HepG2 (cell line): ENCODE results near the gene KIF26B. TPM values are rescaled to one million over a fixed set of nuclear protein-coding genes. Genes with fewer than 3 reads are reported as not detected.

Experiments
- ATAC-seq: fragments of 200-7000 bp; cut with Tn5 transposase; 3 replicates; pipeline ENCODE4 v1.9.1; 2020; ENCODE audit warnings: mild to moderate bottlenecking, moderate library complexity
- BruUV-seq: library from RNA; stranded (reverse); fragments of 400-500 nt; replicated peaks from 2 replicates; lab custom pipeline; 2021; lab: Mats Ljungman, UMichigan
- CTCF ChIA-PET: fragments of 300-600 bp; formaldehyde crosslinking; extraction: SDS; loops from one replicate; lab custom pipeline; 2021; ENCODE audit warnings: low total read pairs, inconsistent platforms, low intra/inter-chr PET ratio; lab: Yijun Ruan, JAX
- POLR2A ChIA-PET: fragments of 350-600 bp; sonication (Branson Sonifier 250); formaldehyde crosslinking; loops from one replicate; lab custom pipeline; 2020; ENCODE audit warnings: antibody characterized with exemption, inconsistent platforms; lab: Yijun Ruan, JAX
- DNase-seq: peaks from one replicate; pipeline ENCODE4 v3.0.0-alpha.2; 2015; ENCODE audit warnings: low spot score
- FAIRE-seq: peaks from 3 replicates; lab custom pipeline; 2011; peaks lifted over from hg19 to GRCh38; lab: Jason Lieb, UNC
- H2AFZ ChIP-seq: one replicate; pipeline ENCODE4 v1.6.1; 2011; ENCODE audit warnings: low read length, inconsistent platforms
- H3K27ac ChIP-seq: fragments of 300-600 bp; 3 replicates; pipeline ENCODE4 v1.8.0; 2011; ENCODE audit warnings: mixed run types, mild to moderate bottlenecking, mixed read lengths, low read length, inconsistent platforms; ENCODE audit not compliant: insufficient read depth; ENCODE audit errors: extremely low read length
- H3K27me3 ChIP-seq, 2 experiments: fragments of 200-600 bp in 1 of 2; 2 replicates in 1 of 2; 3 replicates in 1 of 2; pipeline versions ENCODE4 v1.6.0 to v1.8.0; 2011; ENCODE audit warnings: low read length in 2 of 2, mild to moderate bottlenecking in 2 of 2, moderate library complexity in 2 of 2, inconsistent platforms in 1 of 2; ENCODE audit not compliant: insufficient read depth in 2 of 2, control insufficient read depth in 1 of 2
- H3K36me3 ChIP-seq, 2 experiments: fragments of 200-600 bp in 1 of 2; replicated peaks in 1 of 2; 2 replicates in 1 of 2; 3 replicates in 1 of 2; pipeline versions ENCODE4 v1.5.1 to v1.8.0; 2011; ENCODE audit warnings: low read length in 2 of 2, inconsistent platforms in 1 of 2; ENCODE audit not compliant: insufficient read depth in 2 of 2, control insufficient read depth in 1 of 2
- H3K4me1 ChIP-seq: 2 replicates; pipeline ENCODE4 v1.5.1; 2012; ENCODE audit warnings: low read length, inconsistent platforms; ENCODE audit not compliant: insufficient read depth
- H3K4me2 ChIP-seq: 2 replicates; pipeline ENCODE4 v1.6.0; 2011; ENCODE audit warnings: low read depth, low read length, inconsistent platforms
- H3K4me3 ChIP-seq, 3 experiments: fragments of 200-600 bp in 1 of 3; sonication (generic), shearing (Covaris generic) in 1 of 3; replicated peaks in 1 of 3; 2 replicates each; pipeline ENCODE4 v1.5.1; 2011 to 2016; ENCODE audit warnings: low read length in 3 of 3, inconsistent platforms in 2 of 3, low read depth in 2 of 3, mild to moderate bottlenecking in 2 of 3, control low read depth in 1 of 3, mixed read lengths in 1 of 3; ENCODE audit not compliant: insufficient read depth in 1 of 3
- H3K79me2 ChIP-seq: one replicate; pipeline ENCODE4 v1.6.1; 2011; ENCODE audit warnings: low read length, inconsistent platforms; ENCODE audit not compliant: insufficient read depth
- H3K9ac ChIP-seq: 2 replicates; pipeline ENCODE4 v1.6.0; 2011; ENCODE audit warnings: mild to moderate bottlenecking, low read depth, low read length, inconsistent platforms; ENCODE audit not compliant: insufficient read depth
- H3K9me3 ChIP-seq: 2 replicates; pipeline ENCODE4 v1.5.1; 2012; ENCODE audit warnings: mild to moderate bottlenecking, low read length
- H4K20me1 ChIP-seq: 2 replicates; pipeline ENCODE4 v1.6.0; 2011; ENCODE audit warnings: inconsistent platforms, mild to moderate bottlenecking, low read length, moderate library complexity; ENCODE audit not compliant: insufficient read depth
- KAT8 ChIP-seq: IDR thresholded peaks from 2 replicates; pipeline ENCODE4 v1.6.1; 2016; ENCODE audit warnings: missing genetic modification reagents, missing compliant biosample characterization
- PHF5A ChIP-seq: IDR thresholded peaks from one replicate; pipeline ENCODE4 v1.6.1; 2018; ENCODE audit warnings: low read depth, missing genetic modification reagents; ENCODE audit not compliant: unreplicated experiment
- SKI ChIP-seq: fragments of 450-650 bp; IDR thresholded peaks from one replicate; pipeline ENCODE4 v1.6.1; 2018; ENCODE audit warnings: mild to moderate bottlenecking; ENCODE audit not compliant: partially characterized antibody
- ZNF326 ChIP-seq: sonication (generic); formaldehyde crosslinking; IDR thresholded peaks from 2 replicates; pipeline ENCODE4 v1.4.0; 2020; ENCODE audit warnings: missing genetic modification reagents, borderline replicate concordance
- ZNF724P ChIP-seq: sonication (generic); formaldehyde crosslinking; IDR thresholded peaks from 2 replicates; pipeline ENCODE4 v1.8.0; 2022; ENCODE audit warnings: missing genetic modification reagents, borderline replicate concordance
- ZNF841 ChIP-seq: sonication (generic); formaldehyde crosslinking; IDR thresholded peaks from 2 replicates; pipeline ENCODE4 v1.8.1; 2023; ENCODE audit warnings: missing genetic modification reagents, borderline replicate concordance
- ZNF850 ChIP-seq: sonication (generic); formaldehyde crosslinking; conservative IDR thresholded peaks from 2 replicates; pipeline ENCODE4 v1.9.0; 2021; ENCODE audit warnings: mild to moderate bottlenecking, missing genetic modification reagents
- WGBS: methylation state at CpG from one replicate; pipeline ENCODE4 v1.1.6; 2017; ENCODE audit warnings: low lambda C conversion rate; 5-methylcytosine and 5-hydroxymethylcytosine counted together
- in situ Hi-C: cut with HindIII; loops from 2 replicates; pipeline ENCODE4 v1.10.0; 2017; ENCODE audit warnings: low pct_unique_long_range_greater_than_20kb; ENCODE audit not compliant: extremely low pct_ligation_motif_present
- intact Hi-C: fragments of 100-400 bp; cut with micrococcal nuclease; formaldehyde crosslinking; loops from one replicate; pipeline ENCODE4 v1.10.0; 2022; ENCODE audit not compliant: unreplicated experiment
- polyA plus RNA-seq, 8 experiments: library from polyadenylated mRNA; depleted of rRNA in 3 of 8; stranded (reverse) in 7 of 8; unstranded in 1 of 8; fragments of >200 nt; fragmentation: Illumina TruSeq in 4 of 8; extraction: Trizol in 4 of 8; gene quantifications; 2 replicates each; pipeline versions ENCODE4 v1.2.1 to v1.2.3, GENCODE V29; 2011 to 2016; ENCODE audit warnings: low read depth in 4 of 8, missing spikeins in 1 of 8, mixed read lengths in 1 of 8; ENCODE audit not compliant: insufficient read depth in 1 of 8
- total RNA-seq, 5 experiments: library from RNA; depleted of rRNA; stranded (reverse); fragments of >200 nt; fragmentation: Illumina TruSeq; extraction: Trizol; gene quantifications; 2 replicates each; pipeline ENCODE4 v1.2.3, GENCODE V29; 2016; ENCODE audit warnings: low read depth in 1 of 5

Gene KIF26B
- total and polyA plus RNA-seq, 2 of the 13 experiments (the other 11 are each of a cell fraction or from before 2014, with no cell fraction given), result 0.08 to 0.09 TPM

GRCh38 chr1:245222931-245223595 is 68.3 kb downstream of the KIF26B start:
- ATAC-seq (no peak), FAIRE-seq (no peak), DNase-seq (no peak)
- no TSS peak for BruUV-seq
- WGBS, result 32% methylated on average over 2 of the region's 2 CpGs
- Histone ChIP-seq H3K36me3 (no peaks in the 10 kb centered on the region), H3K4me1 (no peaks in the 10 kb centered on the region), H3K4me3 (no peak overlapping the region), H3K4me2 (no peak overlapping the region), H3K79me2 (no peaks in the 10 kb centered on the region), H2AFZ (no peak overlapping the region), H3K27ac (no peak overlapping the region), H3K9ac (no peak overlapping the region), H3K9me3 (no peaks in the 10 kb centered on the region), H4K20me1 (no peaks in the 10 kb centered on the region), H3K27me3 (peaks cover 0 to 4% of the 10 kb centered on the region in 2 experiments; a peak in 1 of 5 replicates)
- in situ Hi-C loops (no loop called here), intact Hi-C loops (no loop called here)
- ChIA-PET CTCF (no interaction called here), POLR2A (no interaction called here)
- TF ChIP-seq ZNF326 (CRISPR knock-in tag) (no peak), ZNF841 (CRISPR knock-in tag) (no peak), SKI (no peak), KAT8 (CRISPR knock-in tag) (no peak), PHF5A (CRISPR knock-in tag) (no peak), ZNF724P (CRISPR knock-in tag) (no peak), ZNF850 (CRISPR knock-in tag) (no peak)
